NCI-H2029 (cell line): ENCODE results near the gene SLC8A2.
"Not testable (repeated sequence)": the region's sequence is repeated elsewhere in the genome, so short reads cannot be mapped to it uniquely, and the experiment has no call there.

Source experiments
- DNase-seq: peaks from one replicate; lab custom pipeline; 2025; lab: John Stamatoyannopoulos, UW

SLC8A2 gene

DNA sequence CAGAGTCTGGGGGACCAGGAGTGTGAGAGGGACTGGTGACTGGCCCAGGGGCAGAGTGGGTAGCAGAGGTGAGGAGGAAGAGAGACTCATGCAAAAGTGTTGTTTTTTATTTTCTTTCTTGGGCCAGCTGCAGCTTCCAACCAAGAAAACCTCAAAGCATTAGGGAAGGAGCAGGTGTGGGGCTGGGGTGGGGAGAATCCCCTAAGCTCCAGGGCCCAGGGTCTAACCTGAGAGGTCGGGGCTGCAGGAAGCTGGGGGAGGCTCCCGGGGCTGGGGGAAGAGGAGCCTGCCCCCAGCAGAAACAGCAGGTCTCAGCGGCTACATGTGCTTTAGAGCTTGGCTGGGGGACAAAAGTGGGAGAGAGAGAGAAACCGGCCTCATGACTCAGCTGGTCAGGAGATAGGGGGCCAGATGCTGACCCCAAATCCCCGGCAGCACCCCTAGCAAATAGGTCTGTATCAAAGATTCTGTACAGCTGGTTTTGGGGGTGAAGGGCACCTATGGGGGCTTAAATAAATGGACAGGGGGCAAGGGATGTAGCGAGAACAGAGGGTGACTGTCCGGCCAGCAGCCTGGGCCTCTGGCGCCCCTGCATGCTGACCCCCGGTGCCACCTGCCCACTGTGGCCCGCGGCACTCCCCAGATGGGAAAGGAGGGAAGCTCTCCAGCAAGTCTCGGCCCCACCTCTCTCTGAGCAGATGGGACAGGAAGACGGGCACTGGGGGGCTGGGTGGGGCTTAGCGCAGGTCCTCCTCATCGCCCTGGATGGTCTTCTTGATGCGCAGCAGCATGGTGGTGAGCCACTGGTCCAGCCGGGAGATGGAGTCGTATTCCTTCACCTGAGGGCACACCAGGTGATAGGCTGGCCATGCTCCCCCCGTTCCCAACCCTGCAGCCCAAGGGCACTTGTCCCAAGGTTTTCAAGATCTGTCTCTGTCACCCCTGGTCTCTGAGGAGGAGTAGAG, 16.1 kb upstream of the SLC8A2 start:
- DNase-seq, result no peak

DNA sequence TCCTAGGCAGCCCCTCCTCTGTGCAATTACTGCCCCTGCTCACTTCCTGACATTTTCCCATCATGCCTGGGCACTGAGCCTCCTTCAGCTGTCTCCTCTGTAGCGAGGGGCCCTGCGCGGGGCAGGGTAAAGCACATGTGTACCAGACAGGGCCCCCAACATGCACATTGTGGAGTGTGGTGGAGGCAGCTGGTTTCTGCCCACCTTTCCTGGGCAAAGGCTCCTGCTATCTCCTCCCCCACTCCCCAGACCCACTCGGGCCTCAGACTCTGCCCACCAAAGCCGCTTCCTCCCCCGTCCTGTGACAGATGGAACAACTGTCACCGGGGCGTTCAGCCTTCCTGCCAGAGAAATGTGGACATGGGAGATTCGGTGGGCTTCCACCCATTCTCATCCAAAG, 15.2 kb upstream of the SLC8A2 start:
- DNase-seq, result no peak

GRCh38 chr19:47486220-47486619, 14.5 kb upstream of the SLC8A2 start:
- DNase-seq, result not testable (repeated sequence)

GRCh38 chr19:47485210-47485609, 13.5 kb upstream of the SLC8A2 start:
- no peak for DNase-seq

GRCh38 chr19:47483800-47484690, 12.4 kb upstream of the SLC8A2 start, which contains the start of gene KPTN:
Gene KPTN (minus strand): TSS chr19:47484219. CDS start chr19:47484160, 59 bp downstream.
- peak; percentile 82 for DNase-seq

DNA sequence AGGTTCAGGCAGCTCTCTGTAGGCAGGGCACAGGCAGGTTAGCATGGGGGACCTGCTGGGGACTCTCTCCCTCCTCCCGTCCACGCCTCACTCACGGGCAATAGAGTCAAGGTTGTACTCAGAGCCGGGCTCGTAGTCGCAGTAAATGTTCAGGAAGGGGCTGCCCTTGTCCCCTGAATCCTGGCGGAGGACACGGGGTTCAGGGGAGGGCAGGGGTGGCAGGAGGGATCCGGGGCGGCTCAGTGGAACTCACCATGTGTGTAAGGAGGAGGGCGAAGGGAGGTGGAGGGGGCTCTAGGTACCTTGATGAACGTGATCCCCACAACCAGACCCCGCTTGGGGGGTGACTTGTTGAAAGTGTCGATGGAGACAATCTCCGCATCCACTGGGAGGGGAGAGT, 11.5 kb upstream of the SLC8A2 start:
- DNase-seq, result no peak

GRCh38 chr19:47481460-47482052, 9.9 kb upstream of the SLC8A2 start:
- DNase-seq, result no peak

GRCh38 chr19:47480658-47481057, 9.0 kb upstream of the SLC8A2 start:
- DNase-seq, result no peak

GRCh38 chr19:47479701-47480503, 8.2 kb upstream of the SLC8A2 start:
- DNase-seq, result no peak

- DNase-seq, result no peak
Measured at GRCh38 chr19:47476438-47476972, 4.8 kb upstream of the SLC8A2 start.

- no peak for DNase-seq
Measured at GRCh38 chr19:47475465-47475864, 3.8 kb upstream of the SLC8A2 start.

DNA sequence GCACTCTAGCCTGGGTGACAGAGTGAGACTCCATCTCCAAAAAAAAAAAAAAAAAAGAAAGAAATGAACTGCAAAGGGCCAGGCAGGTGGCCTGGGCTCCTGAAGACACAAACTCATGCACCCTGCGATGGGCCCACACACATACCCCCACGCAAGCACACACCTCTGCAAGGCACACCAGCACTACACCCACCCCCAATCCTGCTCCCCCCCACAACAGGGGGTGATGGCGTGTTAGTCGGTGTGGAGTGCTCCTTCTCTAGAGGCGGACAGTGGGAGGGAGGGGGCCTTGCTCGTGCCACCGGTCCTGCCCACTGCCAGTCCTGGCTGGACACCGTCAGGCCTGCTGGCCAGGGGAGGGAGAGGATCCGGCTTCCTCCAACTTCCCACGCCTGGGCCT, 1.6 kb upstream of the SLC8A2 start:
- DNase-seq, result no peak

DNA sequence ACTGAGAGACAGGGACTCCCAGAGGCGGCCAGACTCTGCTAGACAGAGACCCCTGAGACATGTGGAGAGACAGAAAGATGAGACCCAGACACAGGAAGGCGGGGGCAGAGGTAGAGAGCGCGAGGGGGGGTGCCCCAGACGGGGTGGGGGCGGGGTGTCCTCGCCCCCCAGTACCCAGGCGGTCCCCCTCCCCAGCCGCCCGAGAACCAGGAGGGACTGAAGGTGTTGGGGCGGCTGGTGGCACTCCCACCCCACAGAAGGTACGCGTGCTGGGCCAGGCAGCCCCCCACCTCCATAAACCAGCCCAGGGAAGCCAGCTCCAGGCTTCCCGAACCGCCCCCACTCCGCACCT, 336 bp downstream of the SLC8A2 start:
- no peak for DNase-seq

DNA sequence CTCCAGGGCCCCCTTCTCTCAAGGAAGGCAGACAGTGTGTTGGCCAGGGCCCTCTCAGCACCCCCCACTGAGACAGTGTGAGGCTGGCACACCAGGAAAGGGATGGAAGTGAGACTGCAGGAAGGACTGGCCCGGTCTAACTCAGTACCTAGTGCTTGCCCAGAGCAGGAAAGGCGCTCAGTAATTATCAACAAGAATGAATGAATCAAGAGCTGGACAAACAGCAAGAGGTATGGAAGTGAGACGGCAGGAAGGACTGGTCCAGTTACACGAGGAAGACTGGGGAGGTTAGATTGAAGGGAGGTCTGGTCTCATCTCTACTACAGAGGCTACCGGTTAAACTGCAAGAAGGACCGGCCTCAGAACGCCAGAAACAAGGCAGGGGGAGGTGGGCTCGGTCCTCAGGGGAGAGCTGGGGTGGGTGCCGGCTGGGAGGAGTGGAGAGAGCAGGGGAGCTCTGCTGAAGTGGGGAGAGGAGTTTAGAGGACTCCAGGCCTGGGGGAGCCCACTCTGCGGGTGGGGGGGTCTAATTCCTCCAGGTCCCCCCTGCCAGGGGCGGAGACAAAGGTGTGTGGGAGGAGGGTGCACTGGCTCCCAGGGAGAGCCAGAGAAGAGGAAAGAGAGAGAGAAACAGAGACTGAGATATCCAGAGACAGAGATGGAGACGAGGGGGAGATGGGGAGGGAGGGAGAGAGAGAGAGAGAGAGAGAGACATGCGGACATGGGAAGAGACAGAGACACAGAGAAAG, 1.1 kb downstream of the SLC8A2 start:
- no peak for DNase-seq

DNA sequence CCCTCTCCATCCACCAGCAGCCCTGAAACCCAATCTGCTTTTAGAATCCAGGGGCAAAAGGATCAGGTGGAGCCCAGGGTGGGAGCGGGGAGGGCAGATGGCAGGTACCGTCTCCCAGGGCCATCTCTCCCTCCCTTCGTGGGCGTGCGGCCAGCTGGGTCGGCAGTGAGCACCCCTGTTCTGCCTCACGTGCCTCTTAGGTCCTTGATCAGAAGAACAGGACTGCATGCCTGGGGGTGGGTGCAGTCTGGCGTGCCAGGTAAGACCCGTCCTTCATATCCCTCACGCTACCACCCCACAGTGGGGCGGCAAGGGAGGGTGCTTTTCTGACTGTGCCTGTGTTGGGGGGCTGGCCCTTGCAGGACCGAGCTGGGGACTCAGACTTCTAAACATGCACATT, 2.0 kb downstream of the SLC8A2 start:
- DNase-seq, result no peak

GRCh38 chr19:47469363-47469700, 2.4 kb downstream of the SLC8A2 start:
- DNase-seq, result no peak

DNA sequence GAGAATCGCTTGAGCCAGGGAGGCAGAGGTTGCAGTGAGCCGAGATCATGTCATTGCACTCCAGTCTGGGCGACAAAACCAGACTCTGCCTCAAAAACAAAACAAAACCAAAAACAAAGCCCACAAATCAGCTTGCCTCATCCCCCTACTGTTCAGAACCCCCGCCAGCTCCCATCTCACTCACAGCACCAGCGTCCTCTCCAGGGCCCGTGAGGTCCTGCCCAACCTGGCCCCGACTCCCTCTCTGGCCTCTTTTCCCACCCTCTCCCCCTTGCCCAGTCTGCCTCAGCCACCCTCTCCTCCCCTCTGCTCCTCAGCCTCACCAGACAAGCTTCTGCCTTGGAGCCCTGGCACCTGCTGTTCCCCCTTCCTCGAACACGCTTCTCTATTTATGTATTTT, 3.8 kb downstream of the SLC8A2 start:
- DNase-seq, result no peak

- DNase-seq, result no peak
Measured at GRCh38 chr19:47465957-47466356, 5.7 kb downstream of the SLC8A2 start.

GRCh38 chr19:47464675-47465419, 6.8 kb downstream of the SLC8A2 start:
- no peak for DNase-seq

- DNase-seq, result no peak
Measured at GRCh38 chr19:47461876-47462275, 9.8 kb downstream of the SLC8A2 start.
